GM19025 (cell line): ENCODE results near the gene TUBA1B.
A peak's percentile ranks its signal among the peaks of the same experiment; 100 is the strongest.
"Not testable (repeated sequence)": the region's sequence is repeated elsewhere in the genome, so short reads cannot be mapped to it uniquely, and the experiment has no call there.

ENCODE experiments used
- ATAC-seq: cut with Tn5 transposase; IDR thresholded peaks from one replicate; pipeline ENCODE4 v1.9.1; 2021; ENCODE audit warnings: mild to moderate bottlenecking, low read depth, moderate library complexity; ENCODE audit not compliant: unreplicated experiment

Gene TUBA1B

GRCh38 chr12:49131051-49131893 lies at the start of gene TUBA1B:
Gene TUBA1B (minus strand): TSS chr12:49131395. CDS start chr12:49131300, 95 bp downstream.
- ATAC-seq, result peak; percentile 70

GRCh38 chr12:49174218-49174617 lies 43.0 kb upstream of the TUBA1B start:
- no peak for ATAC-seq

GRCh38 chr12:49170924-49171323 lies 39.7 kb upstream of the TUBA1B start:
- ATAC-seq, result no peak

GRCh38 chr12:49165114-49165513 lies 33.9 kb upstream of the TUBA1B start:
- no peak for ATAC-seq

GRCh38 chr12:49161901-49162300 lies 30.7 kb upstream of the TUBA1B start:
- ATAC-seq, result not testable (repeated sequence)

GRCh38 chr12:49161092-49161795 lies 30.0 kb upstream of the TUBA1B start:
- no peak for ATAC-seq

- no peak for ATAC-seq
These were observed 29.2 kb upstream of the TUBA1B start for GRCh38 chr12:49160399-49160798.

- no peak for ATAC-seq
These were observed 23.0 kb upstream of the TUBA1B start for GRCh38 chr12:49154221-49154620.

- ATAC-seq, result no peak
These were observed 16.2 kb upstream of the TUBA1B start for GRCh38 chr12:49147384-49147783.

GRCh38 chr12:49146406-49146805 lies 15.2 kb upstream of the TUBA1B start:
- no peak for ATAC-seq

- ATAC-seq, result no peak
These were observed 13.2 kb upstream of the TUBA1B start for GRCh38 chr12:49144384-49144783.

GRCh38 chr12:49138999-49139398 lies 7.8 kb upstream of the TUBA1B start:
- ATAC-seq, result no peak

GRCh38 chr12:49138587-49138986 lies 7.4 kb upstream of the TUBA1B start:
- no peak for ATAC-seq

- no peak for ATAC-seq
These were observed 6.3 kb upstream of the TUBA1B start for GRCh38 chr12:49137476-49137875.

GRCh38 chr12:49136997-49137396 lies 5.8 kb upstream of the TUBA1B start:
- not testable (repeated sequence) for ATAC-seq

- ATAC-seq, result no peak
These were observed 2.4 kb upstream of the TUBA1B start for GRCh38 chr12:49133590-49133989.

- no peak for ATAC-seq
These were observed 1.8 kb upstream of the TUBA1B start for GRCh38 chr12:49133014-49133413.

GRCh38 chr12:49131894-49132461 lies 783 bp upstream of the TUBA1B start:
- no peak for ATAC-seq

GRCh38 chr12:49130151-49131050 lies 794 bp downstream of the TUBA1B start:
- ATAC-seq, result peak; percentile 39
